ENCODE measurements around the gene MDH1. TPM values are rescaled to one million over a fixed set of nuclear protein-coding genes. Genes with fewer than 3 reads are reported as not detected.

The MDH1 gene
- polyA plus RNA-seq (461 and 511 TPM in 2 replicates), polyA minus RNA-seq (206 and 223 TPM in 2 replicates)

- Histone ChIP-seq H2AFZ (ENCODE audit: low read depth, low read length) (peak within 1 kb of the TSS; percentile 98), H3K79me2 (replicated peaks; ENCODE audit: insufficient read depth, low read length) (peaks cover 41% of the 10 kb centered on the region), H3K4me3 (ENCODE audit: low read length) (peak within 1 kb of the TSS; percentile 94), H4K20me1 (ENCODE audit: insufficient read depth) (no peaks in the 10 kb centered on the region), H3K4me2 (ENCODE audit: low read length) (peak within 1 kb of the TSS; percentile 83), H3K9me2 (ENCODE audit: insufficient read depth, low read length) (no peaks in the 10 kb centered on the region), H3K27me3 (ENCODE audit: insufficient read depth, low read depth, low read length) (no peaks in the 10 kb centered on the region), H3K36me3 (ENCODE audit: insufficient read depth, low read length) (no peaks in the 10 kb centered on the region), H3K9ac (ENCODE audit: low read length) (peak within 1 kb of the TSS; percentile 93), H3K27ac (ENCODE audit: low read length) (peak within 1 kb of the TSS; percentile 96), H3K9me3 (ENCODE audit: low read length) (no peaks in the 10 kb centered on the region), H3F3A (ENCODE audit: insufficient read depth, low read length, poor library complexity, severe bottlenecking) (no peaks in the 10 kb centered on the region)
- TF ChIP-seq POLR2AphosphoS5 (IDR thresholded peaks at IDR 0.05) (peak; percentile 94), RAD21 (conservative IDR thresholded peaks at IDR 0.05) (no peak), SMC3 (conservative IDR thresholded peaks at IDR 0.05; ENCODE audit: poor library complexity) (peak; percentile 45), REST (IDR thresholded peaks at IDR 0.05; ENCODE audit: borderline replicate concordance) (peak; percentile 74), EP300 (conservative IDR thresholded peaks at IDR 0.05; ENCODE audit: poor library complexity, severe bottlenecking) (peak; percentile 77), CTCF (IDR thresholded peaks at IDR 0.05; ENCODE audit: poor library complexity, severe bottlenecking) (no peak), MXI1 (conservative IDR thresholded peaks at IDR 0.05; ENCODE audit: poor library complexity, severe bottlenecking) (peak; percentile 95), TAF1 (IDR thresholded peaks at IDR 0.05; ENCODE audit: low read depth) (peak; percentile 89)
Measured at GRCh38 chr2:63588385-63589147, at the start of gene MDH1, which contains the start of gene WDPCP. Gene MDH1, plus strand, starts transcription at chr2:63588963. Its CDS starts 81 bp downstream, at chr2:63589044. Gene WDPCP, minus strand, starts transcription at chr2:63588477. Its CDS starts 206 bp downstream, at chr2:63588271.

- no peak overlapping the region for H2AFZ ChIP-seq (ENCODE audit: low read depth, low read length)
- no peaks in the 10 kb centered on the region for H3K27me3 ChIP-seq (ENCODE audit: insufficient read depth, low read depth, low read length)
- no peaks in the 10 kb centered on the region for H3K9me2 ChIP-seq (ENCODE audit: insufficient read depth, low read length)
- H3K9me3 ChIP-seq (ENCODE audit: low read length) = no peaks in the 10 kb centered on the region
- H4K20me1 ChIP-seq (ENCODE audit: insufficient read depth) = no peaks in the 10 kb centered on the region
- no peaks in the 10 kb centered on the region for H3F3A ChIP-seq (ENCODE audit: insufficient read depth, low read length, poor library complexity, severe bottlenecking)
- TF ChIP-seq POLR2AphosphoS5 (IDR thresholded peaks at IDR 0.05) (no peak), REST (IDR thresholded peaks at IDR 0.05; ENCODE audit: borderline replicate concordance) (no peak), EP300 (conservative IDR thresholded peaks at IDR 0.05; ENCODE audit: poor library complexity, severe bottlenecking) (no peak), EZH2 (IDR thresholded peaks at IDR 0.05; ENCODE audit: borderline replicate concordance, insufficient read depth, low read length, poor library complexity, severe bottlenecking) (no peak), RAD21 (conservative IDR thresholded peaks at IDR 0.05) (no peak)
- no peak overlapping the region for H3K4me3 ChIP-seq (ENCODE audit: low read length)
- H3K4me2 ChIP-seq (ENCODE audit: low read length) = no peak overlapping the region
- H3K27ac ChIP-seq (ENCODE audit: low read length) = no peak overlapping the region
- no peak overlapping the region for H3K9ac ChIP-seq (ENCODE audit: low read length)
- H3K36me3 ChIP-seq (ENCODE audit: insufficient read depth, low read length) = no peaks in the 10 kb centered on the region
- H3K79me2 ChIP-seq (replicated peaks; ENCODE audit: insufficient read depth, low read length) = no peaks in the 10 kb centered on the region
Measured at GRCh38 chr2:63539416-63540162, 49.2 kb upstream of the MDH1 start.
